H1 (cell line): ENCODE measurements around the gene TNIK. TPM values are rescaled to one million over a fixed set of nuclear protein-coding genes. Genes with fewer than 3 reads are reported as not detected.

Experiments
- ATF3 ChIP-seq: IDR thresholded peaks from 2 replicates; pipeline ENCODE4 v1.6.1; 2011; ENCODE audit warnings: low read depth, mild to moderate bottlenecking, low read length; ENCODE audit not compliant: insufficient read depth
- BRCA1 ChIP-seq: IDR thresholded peaks from 2 replicates; pipeline ENCODE4 v1.6.1; 2012; ENCODE audit warnings: low read depth, low read length, improper control_type of control experiment
- CHD1 ChIP-seq: IDR thresholded peaks from 2 replicates; pipeline ENCODE4 v1.6.1; 2012; ENCODE audit warnings: low read depth, low read length, improper control_type of control experiment
- CHD2 ChIP-seq: IDR thresholded peaks from 2 replicates; pipeline ENCODE4 v1.6.1; 2012; ENCODE audit warnings: low read length, improper control_type of control experiment
- CHD7 ChIP-seq: fragments of 300-600 bp; sonication (generic); IDR thresholded peaks from 2 replicates; pipeline ENCODE4 v1.7.1; 2012; ENCODE audit warnings: low read length, moderate library complexity, mild to moderate bottlenecking, inconsistent platforms; ENCODE audit not compliant: insufficient replicate concordance
- CTBP2 ChIP-seq: IDR thresholded peaks from 2 replicates; pipeline ENCODE4 v1.7.0; 2011; ENCODE audit warnings: borderline replicate concordance, mild to moderate bottlenecking, moderate library complexity, mixed read lengths, low read length; ENCODE audit not compliant: insufficient read depth, insufficient read length
- NANOG ChIP-seq: IDR thresholded peaks from 2 replicates; pipeline ENCODE4 v1.6.1; 2011; ENCODE audit warnings: low read length, low read depth, mild to moderate bottlenecking, inconsistent platforms; ENCODE audit not compliant: insufficient read depth, poor library complexity, severe bottlenecking
- POLR2AphosphoS5 ChIP-seq: IDR thresholded peaks from 2 replicates; pipeline ENCODE4 v1.6.1; 2011; ENCODE audit warnings: low read depth, low read length
- TCF12 ChIP-seq: IDR thresholded peaks from 2 replicates; pipeline ENCODE4 v1.6.1; 2011; ENCODE audit warnings: low read depth, mild to moderate bottlenecking, low read length
- polyA plus RNA-seq, 7 experiments: library from polyadenylated mRNA; depleted of rRNA in 3 of 7; stranded (reverse) in 5 of 7; unstranded in 2 of 7; fragments of >200 nt in 5 of 7; fragments of 200-250 nt in 2 of 7; gene quantifications; 1 replicate in 5 of 7; 2 replicates in 1 of 7; 4 replicates in 1 of 7; pipeline versions ENCODE4 v1.2.1 to v1.2.3, GENCODE V29; 2011 to 2013; ENCODE audit warnings: missing spikeins in 2 of 7, mixed read lengths in 2 of 7
- total RNA-seq: library from RNA; stranded (reverse); fragmentation: NEBNext Ultra II Directional; extraction: Animal tissue kit (Norgen Biotek cat#: 25700); gene quantifications from 2 replicates; pipeline ENCODE4 v1.2.1, GENCODE V29; 2021

The TNIK gene
- total and polyA plus RNA-seq, 2 of the 8 experiments (the other 6 are each of a cell fraction or from before 2014, with no cell fraction given): 7.4 to 42.0 TPM

- no peak for TF ChIP-seq CHD7
- TF ChIP-seq ATF3: no peak
- no peak for TF ChIP-seq BRCA1
- TF ChIP-seq CHD1: no peak
- TF ChIP-seq NANOG: no peak
- no peak for TF ChIP-seq CHD2
- TF ChIP-seq POLR2AphosphoS5: no peak
- no peak for TF ChIP-seq CTBP2
- no peak for TF ChIP-seq TCF12
These were observed 273.2 kb downstream of the TNIK start (continued) for GRCh38 chr3:171186817-171187500.
